Measurements from ENCODE around the gene PGBD5. TPM values are rescaled to one million over a fixed set of nuclear protein-coding genes. Genes with fewer than 3 reads are reported as not detected.
A peak's percentile ranks its signal among the peaks of the same experiment; 100 is the strongest.
"Not testable (repeated sequence)": the region's sequence is repeated elsewhere in the genome, so short reads cannot be mapped to it uniquely, and the experiment has no call there.

The PGBD5 gene
- polyA plus RNA-seq, 1 of the 3 experiments (the other 2 are of a cell fraction), result 0.15 TPM

GRCh38 chr1:230426246-230427093 lies at the start of gene PGBD5 (continued):
- TF ChIP-seq RFX5 (IDR thresholded peaks at IDR 0.05; ENCODE audit: low read length) (no peak), JUND (IDR thresholded peaks at IDR 0.05) (no peak), EZH2phosphoT487 (IDR thresholded peaks at IDR 0.05; ENCODE audit: borderline replicate concordance, low read depth) (no peak), USF2 (IDR thresholded peaks at IDR 0.05; ENCODE audit: borderline replicate concordance, low read depth, low read length) (no peak), MXI1 (IDR thresholded peaks at IDR 0.05; ENCODE audit: low read depth, low read length) (peak; percentile 87), NRF1 (IDR thresholded peaks at IDR 0.05; ENCODE audit: low read depth, low read length) (no peak), RCOR1 (IDR thresholded peaks at IDR 0.05; ENCODE audit: low read length) (no peak), FOXJ3 (CRISPR knock-in tag; IDR thresholded peaks at IDR 0.05) (no peak), CTCF (IDR thresholded peaks at IDR 0.05) (no peak)

GRCh38 chr1:230474924-230475323 lies 48.8 kb upstream of the PGBD5 start:
- H2AFZ ChIP-seq (ENCODE audit: low read depth); H3K9me2 ChIP-seq; H3K27ac ChIP-seq (ENCODE audit: low read depth in 2 of 2, low read length in 1 of 2); H3K79me2 ChIP-seq (ENCODE audit: insufficient read depth); H3K4me1 ChIP-seq (ENCODE audit: control insufficient read depth in 1 of 2, insufficient read depth in 2 of 2, low read depth in 1 of 2, low read length in 1 of 2); POLR2A ChIA-PET; H3F3A ChIP-seq (replicated peaks; ENCODE audit: insufficient read depth); H3K4me2 ChIP-seq; H3K27me3 ChIP-seq (ENCODE audit: insufficient read depth); H4K20me1 ChIP-seq (ENCODE audit: insufficient read depth); H3K36me3 ChIP-seq (replicated peaks in 1 of 2; ENCODE audit: control insufficient read depth in 1 of 2, insufficient read depth in 2 of 2, low read length in 1 of 2); H3K9me3 ChIP-seq; H3K9ac ChIP-seq; H3K4me3 ChIP-seq (ENCODE audit: low read depth in 2 of 2, low read length in 1 of 2); DNase-seq: not testable (repeated sequence)
- WGBS (ENCODE audit: low lambda C conversion rate), result 36% methylated on average over 5 of the region's 5 CpGs
- CTCF ChIA-PET, result interaction anchor here (1.2 kb wide), 1 partner anchor 12 kb away, joined by 4 read pairs; no protein-coding TSS in a partner anchor

GRCh38 chr1:230470750-230471149 lies 44.6 kb upstream of the PGBD5 start:
- H3K36me3 ChIP-seq (replicated peaks in 1 of 2; ENCODE audit: control insufficient read depth in 1 of 2, insufficient read depth in 2 of 2, low read length in 1 of 2); H4K20me1 ChIP-seq (ENCODE audit: insufficient read depth); H3K27ac ChIP-seq (ENCODE audit: low read depth in 2 of 2, low read length in 1 of 2); CTCF ChIA-PET; H3F3A ChIP-seq (replicated peaks; ENCODE audit: insufficient read depth); DNase-seq; H2AFZ ChIP-seq (ENCODE audit: low read depth); H3K4me2 ChIP-seq; H3K4me1 ChIP-seq (ENCODE audit: control insufficient read depth in 1 of 2, insufficient read depth in 2 of 2, low read depth in 1 of 2, low read length in 1 of 2); H3K4me3 ChIP-seq (ENCODE audit: low read depth in 2 of 2, low read length in 1 of 2); POLR2A ChIA-PET; H3K27me3 ChIP-seq (ENCODE audit: insufficient read depth); H3K9ac ChIP-seq; H3K9me3 ChIP-seq; H3K9me2 ChIP-seq; H3K79me2 ChIP-seq (ENCODE audit: insufficient read depth): not testable (repeated sequence)
- WGBS (ENCODE audit: low lambda C conversion rate), result 38% methylated on average over 1 of the region's 1 CpG

All from SK-N-SH (cell line).